Body of pancreas (tissue), 4 donors: ENCODE results near the gene CDH6. TPM values are rescaled to one million over a fixed set of nuclear protein-coding genes. Genes with fewer than 3 reads are reported as not detected.

Source experiments
- ATAC-seq: fragments of 150-250 bp; one replicate; pipeline ENCODE4 v1.9.1; 2016
- DNase-seq, 4 donors: peaks; one replicate each; pipeline ENCODE4 v3.0.0-alpha.2; 2019
- H3K27ac ChIP-seq, 4 donors: fragments of 200-600 bp; sonication (generic); 1 replicate in 3 of 4; 2 replicates in 1 of 4; pipeline versions ENCODE4 v1.5.1 to v1.6.1; 2016 to 2019; ENCODE audit warnings: mild to moderate bottlenecking in 1 of 4, mixed read lengths in 1 of 4, moderate library complexity in 1 of 4
- H3K27me3 ChIP-seq, 2 donors: fragments of 200-600 bp; sonication (generic); one replicate each; pipeline ENCODE4 v1.6.0; 2016; ENCODE audit warnings: mild to moderate bottlenecking in 1 of 2
- H3K36me3 ChIP-seq, 2 donors: fragments of 200-600 bp; sonication (generic); replicated peaks in 1 of 2; 2 replicates each; pipeline ENCODE4 v1.5.1; 2016; ENCODE audit warnings: low read depth in 2 of 2; ENCODE audit not compliant: insufficient read depth in 1 of 2
- H3K4me1 ChIP-seq: fragments of 200-600 bp; sonication (generic); one replicate; pipeline ENCODE4 v1.6.0; 2016
- H3K4me3 ChIP-seq, 2 donors: fragments of 200-600 bp; sonication (generic); 1 replicate in 1 of 2; 2 replicates in 1 of 2; pipeline ENCODE4 v1.5.1; 2016 to 2019
- H3K9me3 ChIP-seq, 3 donors: fragments of 200-600 bp; sonication (generic); 1 replicate in 2 of 3; 2 replicates in 1 of 3; pipeline ENCODE4 v1.5.1; 2016
- POLR2A ChIP-seq, 3 donors: fragments of 450-650 bp; IDR thresholded peaks; one replicate each; pipeline ENCODE4 v1.6.1; 2016; ENCODE audit warnings: antibody characterized with exemption in 3 of 3, mild to moderate bottlenecking in 2 of 3
- WGBS, 2 donors: methylation state at CpG; one replicate each; pipeline ENCODE4 v1.1.5; 2017; 5-methylcytosine and 5-hydroxymethylcytosine counted together
- intact Hi-C: fragments of 100-400 bp; cut with DNase I; formaldehyde crosslinking; loops from one replicate; pipeline ENCODE4 v1.15.1; 2023
- total RNA-seq, 2 donors: library from RNA; depleted of rRNA; stranded (reverse); fragments of >200 nt; gene quantifications; one replicate each; pipeline ENCODE4 v1.1.0, GENCODE V29; 2016
- TF ChIP-seq, protein P1 (sequence below), 7 experiments: fragments of 450-650 bp in 4 of 7; fragments of 200-600 bp in 3 of 7; sonication (generic) in 3 of 7; IDR thresholded peaks; one replicate each; pipeline ENCODE4 v1.5.1; 2016 to 2019; ENCODE audit warnings: antibody characterized with exemption in 7 of 7

CDH6 gene
- total RNA-seq, 2 donors from 2014 or later, result 0.78 to 0.99 TPM

DNA sequence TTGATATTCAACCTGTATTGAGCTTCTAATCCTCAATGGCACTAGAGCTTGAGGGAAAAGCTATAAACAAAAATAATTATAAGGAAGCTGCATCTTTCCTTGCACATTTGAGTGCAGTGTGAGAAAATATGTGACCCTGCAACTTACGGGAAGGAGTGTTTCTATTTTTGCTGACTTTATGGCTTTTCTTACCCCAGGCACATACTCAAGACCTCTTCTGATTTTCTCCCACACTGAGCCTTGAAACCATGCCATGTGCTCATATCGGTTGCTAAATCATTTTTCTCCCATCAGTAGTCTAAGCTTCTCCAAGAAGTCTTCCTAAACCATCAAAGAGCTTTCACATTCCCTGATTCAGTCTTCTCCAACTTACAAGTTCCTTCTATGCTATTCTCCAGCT lies 91.5 kb downstream of the CDH6 start:
- no peak overlapping the region for H3K4me3 ChIP-seq
- no peak for DNase-seq
- no peaks in the 10 kb centered on the region for H3K9me3 ChIP-seq
- H3K27ac ChIP-seq, result no peak overlapping the region
- WGBS, 2 donors, result 49 to 59% methylated on average over 2 of the region's 2 CpGs
- H3K4me1 ChIP-seq, result no peaks in the 10 kb centered on the region
- no peak for TF ChIP-seq POLR2A (IDR thresholded peaks at IDR 0.05)
- TF ChIP-seq, protein P1, sequence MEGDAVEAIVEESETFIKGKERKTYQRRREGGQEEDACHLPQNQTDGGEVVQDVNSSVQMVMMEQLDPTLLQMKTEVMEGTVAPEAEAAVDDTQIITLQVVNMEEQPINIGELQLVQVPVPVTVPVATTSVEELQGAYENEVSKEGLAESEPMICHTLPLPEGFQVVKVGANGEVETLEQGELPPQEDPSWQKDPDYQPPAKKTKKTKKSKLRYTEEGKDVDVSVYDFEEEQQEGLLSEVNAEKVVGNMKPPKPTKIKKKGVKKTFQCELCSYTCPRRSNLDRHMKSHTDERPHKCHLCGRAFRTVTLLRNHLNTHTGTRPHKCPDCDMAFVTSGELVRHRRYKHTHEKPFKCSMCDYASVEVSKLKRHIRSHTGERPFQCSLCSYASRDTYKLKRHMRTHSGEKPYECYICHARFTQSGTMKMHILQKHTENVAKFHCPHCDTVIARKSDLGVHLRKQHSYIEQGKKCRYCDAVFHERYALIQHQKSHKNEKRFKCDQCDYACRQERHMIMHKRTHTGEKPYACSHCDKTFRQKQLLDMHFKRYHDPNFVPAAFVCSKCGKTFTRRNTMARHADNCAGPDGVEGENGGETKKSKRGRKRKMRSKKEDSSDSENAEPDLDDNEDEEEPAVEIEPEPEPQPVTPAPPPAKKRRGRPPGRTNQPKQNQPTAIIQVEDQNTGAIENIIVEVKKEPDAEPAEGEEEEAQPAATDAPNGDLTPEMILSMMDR (IDR thresholded peaks at IDR 0.05), result no peak
- no peak for ATAC-seq
- intact Hi-C loops, result no loop called here
- no peaks in the 10 kb centered on the region for H3K36me3 ChIP-seq
- H3K27me3 ChIP-seq, result no peaks in the 10 kb centered on the region

DNA sequence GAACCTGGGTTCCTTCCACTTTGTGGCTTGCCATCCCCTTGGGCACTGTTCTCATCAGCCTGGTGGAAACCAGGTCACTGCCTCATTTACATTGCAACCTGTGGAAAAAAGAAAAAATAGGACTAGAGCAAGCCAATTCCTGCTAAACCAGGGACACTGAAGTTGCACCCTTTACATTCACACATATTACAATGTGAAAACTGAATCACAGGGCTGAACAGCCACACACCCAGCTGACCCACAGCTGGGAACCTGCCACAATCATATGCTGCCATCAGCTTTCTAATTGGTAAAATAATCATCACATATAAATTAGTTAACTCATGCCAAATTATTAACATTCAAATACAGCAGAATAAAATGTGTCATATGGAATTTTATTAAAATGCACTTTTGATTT lies 94.5 kb downstream of the CDH6 start:
- intact Hi-C loops, result no loop called here
- no peaks in the 10 kb centered on the region for H3K36me3 ChIP-seq
- H3K4me3 ChIP-seq, result no peak overlapping the region
- no peaks in the 10 kb centered on the region for H3K4me1 ChIP-seq
- no peaks in the 10 kb centered on the region for H3K27me3 ChIP-seq
- TF ChIP-seq, protein P1 (IDR thresholded peaks at IDR 0.05), result no peak
- no peak for TF ChIP-seq POLR2A (IDR thresholded peaks at IDR 0.05)
- H3K27ac ChIP-seq, result no peak overlapping the region
- ATAC-seq, result no peak
- DNase-seq, result no peak
- no peaks in the 10 kb centered on the region for H3K9me3 ChIP-seq

DNA sequence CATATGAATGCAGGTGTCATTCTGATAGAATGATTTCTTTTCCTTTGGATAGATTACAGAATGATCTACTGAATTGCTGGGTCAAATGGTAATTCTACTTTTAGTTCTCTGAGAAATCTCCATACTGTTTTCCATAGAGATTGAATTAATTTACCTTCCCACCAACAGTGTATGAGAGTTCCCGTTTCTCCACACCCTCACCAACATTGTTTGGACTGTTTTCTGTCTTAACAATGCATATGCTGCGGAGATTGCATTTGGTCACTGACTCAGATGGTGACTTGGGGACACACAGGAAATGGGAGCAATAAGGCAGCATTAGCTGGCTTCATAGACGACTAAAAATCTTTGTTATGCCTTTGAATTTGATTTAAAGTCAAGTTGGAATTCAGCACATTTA lies 95.9 kb downstream of the CDH6 start:
- intact Hi-C loops, result no loop called here
- DNase-seq (no peak), ATAC-seq (no peak)
- H3K4me3 ChIP-seq, result no peak overlapping the region
- no peaks in the 10 kb centered on the region for H3K4me1 ChIP-seq
- H3K9me3 ChIP-seq, result no peaks in the 10 kb centered on the region
- H3K27ac ChIP-seq, result no peak overlapping the region
- TF ChIP-seq POLR2A (IDR thresholded peaks at IDR 0.05), result no peak
- H3K36me3 ChIP-seq, result no peaks in the 10 kb centered on the region
- 50 to 53% methylated on average over 3 of the region's 3 CpGs for WGBS, 2 donors
- no peaks in the 10 kb centered on the region for H3K27me3 ChIP-seq

DNA sequence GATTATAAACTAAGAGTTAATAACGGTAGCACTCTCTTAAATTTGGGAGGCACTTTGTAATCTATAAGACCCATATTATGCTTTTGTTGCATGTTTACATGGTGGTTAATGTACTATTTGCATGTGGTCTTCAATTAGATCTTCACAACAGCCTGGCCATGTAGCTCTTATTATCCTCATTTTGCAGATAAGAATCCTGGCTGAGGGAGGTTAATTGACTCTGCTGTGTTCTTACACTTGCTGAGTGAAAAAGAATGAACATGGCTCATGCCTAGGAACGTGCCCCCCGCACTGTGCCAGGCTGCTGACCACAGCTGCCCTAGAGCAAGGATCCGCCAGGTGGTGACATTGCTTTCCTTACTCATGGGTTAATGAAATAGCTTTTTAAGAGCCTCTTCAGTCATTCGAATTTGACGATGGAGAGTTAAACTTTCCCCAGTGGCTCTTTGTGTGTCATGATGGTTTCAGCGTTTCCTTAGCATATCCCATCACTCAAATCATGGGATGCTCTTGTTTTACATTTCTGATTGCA lies 97.9 kb downstream of the CDH6 start:
- ATAC-seq, result no peak
- H3K27me3 ChIP-seq, result no peaks in the 10 kb centered on the region
- intact Hi-C loops, result no loop called here
- TF ChIP-seq, protein P1 (IDR thresholded peaks at IDR 0.05), result no peak
- no peak for TF ChIP-seq POLR2A (IDR thresholded peaks at IDR 0.05)
- no peak overlapping the region for H3K4me3 ChIP-seq
- DNase-seq, result no peak
- no peaks in the 10 kb centered on the region for H3K4me1 ChIP-seq
- WGBS, 2 donors, result 48 to 59% methylated on average over 7 of the region's 7 CpGs
- no peaks in the 10 kb centered on the region for H3K36me3 ChIP-seq
- no peaks in the 10 kb centered on the region for H3K9me3 ChIP-seq
- H3K27ac ChIP-seq, result no peak overlapping the region

DNA sequence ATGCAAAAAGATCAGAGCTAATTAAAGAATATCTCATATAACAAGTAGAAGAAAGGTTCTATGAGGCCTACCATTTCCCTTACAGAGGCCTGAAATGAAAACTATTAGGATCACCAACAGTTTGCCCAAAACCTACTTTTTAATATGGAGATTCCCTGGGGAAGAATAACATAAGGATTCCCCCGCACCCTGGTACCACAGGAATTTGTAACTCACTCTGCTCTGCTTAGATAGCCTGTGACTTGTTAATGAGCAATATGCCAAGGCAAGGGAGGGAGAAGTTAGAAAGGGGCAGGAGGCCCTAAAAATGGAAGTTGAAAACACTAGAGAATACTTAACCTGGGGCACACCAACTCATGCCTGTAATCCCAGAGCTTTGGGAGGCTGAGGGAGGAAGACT lies 107.0 kb downstream of the CDH6 start:
- WGBS, 2 donors, result 65 to 69% methylated on average over 1 of the region's 1 CpG
- Histone ChIP-seq H3K27ac (no peak overlapping the region), H3K36me3 (no peaks in the 10 kb centered on the region), H3K4me3 (no peak overlapping the region), H3K4me1 (no peaks in the 10 kb centered on the region), H3K27me3 (no peaks in the 10 kb centered on the region), H3K9me3 (no peaks in the 10 kb centered on the region)
- DNase-seq (no peak), ATAC-seq (no peak)
- intact Hi-C loops, result no loop called here
- TF ChIP-seq, protein P1 (IDR thresholded peaks at IDR 0.05), result no peak
- TF ChIP-seq POLR2A (IDR thresholded peaks at IDR 0.05), result no peak
